Measurements from ENCODE around the gene NOP56.

DNA sequence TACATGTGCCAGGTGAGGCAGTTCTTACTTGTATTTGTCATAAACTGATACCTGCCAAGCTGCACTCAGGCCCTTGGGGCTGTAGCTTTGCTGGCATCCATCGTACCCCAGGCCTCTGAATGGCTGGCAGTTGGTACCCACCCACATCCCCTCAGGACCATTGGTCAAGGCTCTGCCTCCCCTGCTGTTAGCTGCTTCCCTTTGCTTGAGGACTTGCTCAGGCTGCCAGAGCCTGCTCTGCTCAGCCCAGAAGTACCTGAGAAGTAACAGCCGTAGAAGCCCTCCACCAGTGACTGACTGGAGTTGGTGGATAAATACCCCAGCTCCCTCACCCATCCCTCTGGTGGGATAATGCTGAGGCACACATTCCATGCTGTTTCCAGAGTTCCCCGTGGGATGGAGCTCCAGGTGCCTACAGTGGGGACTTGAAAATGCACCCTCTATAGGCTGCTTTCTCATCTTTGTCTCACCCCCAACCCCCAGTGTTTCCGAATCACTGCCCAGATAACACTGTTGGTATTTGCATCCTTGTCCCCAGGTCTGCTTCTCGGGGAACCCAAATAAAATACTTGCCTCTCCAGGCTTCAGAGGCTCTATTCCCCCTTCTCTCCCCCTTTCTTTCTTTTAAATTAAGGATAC, 47.5 kb downstream of the NOP56 start:
- no peak for TF ChIP-seq CTCF (IDR thresholded peaks at IDR 0.05)
- no peak for TF ChIP-seq POLR2A (IDR thresholded peaks at IDR 0.05)
- TF ChIP-seq EP300 (IDR thresholded peaks at IDR 0.05) = no peak
